HG03095 (cell line): ENCODE results near the gene FLRT2.

ENCODE experiments used
- ATAC-seq: cut with Tn5 transposase; IDR thresholded peaks from one replicate; pipeline ENCODE4 v1.9.1; 2021; ENCODE audit warnings: moderate library complexity; ENCODE audit not compliant: unreplicated experiment

The FLRT2 gene

DNA sequence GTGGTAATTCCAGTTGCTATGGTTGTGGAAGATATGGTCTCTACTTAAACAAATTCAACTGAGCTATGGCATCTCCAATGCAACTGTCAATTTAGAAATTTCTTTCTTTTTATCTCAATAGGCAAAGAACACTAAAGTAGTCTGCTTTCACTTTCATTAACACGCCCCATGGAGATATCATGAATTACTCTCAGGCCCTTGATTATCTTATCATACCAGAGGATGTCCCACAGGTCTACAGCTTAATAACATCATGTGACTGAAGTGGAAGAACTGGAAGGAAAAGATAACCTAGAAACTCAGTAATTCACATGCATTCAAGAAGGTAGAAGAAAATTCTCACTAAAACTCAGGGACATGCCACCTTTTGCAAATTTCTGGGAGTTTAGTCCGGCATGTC is 114.3 kb downstream of the FLRT2 start:
- ATAC-seq: no peak

DNA sequence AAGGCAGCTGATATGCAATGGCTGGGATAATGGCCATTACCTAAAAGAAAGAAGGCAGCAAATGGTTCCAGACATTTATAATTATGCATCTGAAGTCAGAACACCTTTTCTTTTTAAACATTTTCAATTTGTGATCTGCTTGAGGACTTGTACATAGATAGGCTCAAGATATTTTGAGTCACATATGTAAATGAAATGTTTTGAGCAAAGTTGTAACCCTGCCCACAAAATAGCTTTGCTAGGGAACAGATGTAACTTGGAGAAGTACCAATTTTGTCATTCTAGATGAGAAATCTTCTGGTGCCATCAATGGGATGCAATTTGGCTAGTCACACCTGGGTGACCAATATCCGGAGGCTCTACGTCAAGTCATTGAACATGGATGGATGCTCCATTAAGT is 123.1 kb downstream of the FLRT2 start:
- no peak for ATAC-seq

DNA sequence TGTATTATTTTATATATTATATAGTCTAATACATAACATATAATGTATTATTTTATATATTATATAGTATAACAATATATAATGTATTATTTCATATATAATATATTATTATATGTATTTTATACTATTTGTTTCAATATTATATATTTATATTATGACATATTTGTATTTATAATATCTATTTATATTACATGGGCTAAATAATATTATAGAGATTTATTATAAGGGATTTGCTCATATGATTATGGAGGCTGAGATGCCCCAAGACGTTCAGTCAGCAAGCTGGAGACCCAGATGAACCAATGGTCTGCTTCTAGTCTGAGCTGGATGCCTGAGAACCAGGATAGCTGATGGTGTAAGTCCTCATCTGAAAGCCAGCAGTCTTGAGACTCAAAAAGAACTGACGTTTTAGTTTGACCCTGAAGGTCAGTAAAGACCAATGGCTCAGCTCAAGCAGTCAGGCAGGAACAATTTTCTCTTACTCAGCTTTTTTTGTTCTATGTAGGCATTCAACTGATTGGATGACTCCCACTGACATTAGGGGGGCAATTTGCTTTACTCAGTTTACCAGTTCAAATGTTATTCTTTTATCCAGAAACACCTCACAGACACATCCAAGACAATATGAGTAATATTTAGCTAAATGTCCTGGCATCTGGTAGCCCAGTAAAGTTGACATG is 130.4 kb downstream of the FLRT2 start:
- ATAC-seq: no peak

DNA sequence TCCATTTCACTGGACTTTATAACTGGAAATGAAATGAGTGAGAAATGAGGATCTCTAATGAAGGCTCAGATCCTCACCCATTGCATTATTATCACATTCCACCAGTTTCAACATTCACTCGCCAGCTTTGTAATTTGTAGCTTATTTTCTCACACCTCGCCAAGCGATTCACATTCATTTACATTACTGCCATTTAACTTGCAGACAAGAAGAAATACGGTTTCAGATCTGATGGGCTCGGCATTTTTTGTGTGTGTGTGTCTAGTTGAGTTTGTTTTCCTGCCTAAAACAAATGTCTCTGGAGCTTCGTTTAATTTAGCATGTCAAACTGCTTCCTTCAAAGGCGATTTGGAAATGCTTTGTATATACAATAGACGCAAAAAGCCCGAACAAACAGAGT is 132.2 kb downstream of the FLRT2 start:
- no peak for ATAC-seq

GRCh38 chr14:85663256-85663655 is 133.3 kb downstream of the FLRT2 start:
- no peak for ATAC-seq

DNA sequence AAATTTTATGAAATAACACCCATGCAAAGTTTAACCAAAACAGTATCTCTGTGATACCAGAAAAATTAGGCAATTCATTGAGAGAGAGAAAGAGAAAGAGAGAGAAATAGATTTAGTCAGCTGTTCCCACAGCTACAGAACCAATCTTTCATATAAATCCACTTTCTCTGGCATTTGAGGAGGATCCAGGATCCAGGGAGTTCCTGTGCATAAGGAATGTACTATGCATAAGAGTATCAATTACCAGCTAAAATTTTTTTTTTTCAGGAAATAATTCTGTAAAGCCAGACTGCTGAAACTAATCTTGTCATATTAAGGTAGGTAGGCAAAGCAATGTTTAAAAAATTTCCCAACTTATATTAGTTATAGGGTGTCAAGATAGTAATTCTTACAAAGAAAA is 133.7 kb downstream of the FLRT2 start:
- no peak for ATAC-seq

DNA sequence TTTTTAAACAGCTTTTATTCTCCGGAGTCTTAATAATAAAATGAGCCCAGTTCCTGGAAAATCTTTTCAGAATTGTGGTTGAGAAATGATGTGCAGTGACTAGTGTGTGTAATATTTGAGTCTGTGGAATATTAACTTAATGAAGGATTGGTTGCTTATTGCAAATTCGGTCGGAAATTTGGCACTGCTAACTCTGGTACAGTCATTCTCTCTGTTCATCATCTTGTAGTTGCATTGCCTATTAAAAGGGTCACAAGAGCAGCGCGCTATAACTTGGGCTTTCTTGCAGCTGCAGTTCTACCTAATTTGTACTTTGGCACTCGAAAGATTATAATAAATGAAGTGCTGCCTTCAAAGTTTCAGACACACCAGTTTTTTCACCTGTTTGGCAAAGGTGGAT is 146.0 kb downstream of the FLRT2 start:
- ATAC-seq: no peak

DNA sequence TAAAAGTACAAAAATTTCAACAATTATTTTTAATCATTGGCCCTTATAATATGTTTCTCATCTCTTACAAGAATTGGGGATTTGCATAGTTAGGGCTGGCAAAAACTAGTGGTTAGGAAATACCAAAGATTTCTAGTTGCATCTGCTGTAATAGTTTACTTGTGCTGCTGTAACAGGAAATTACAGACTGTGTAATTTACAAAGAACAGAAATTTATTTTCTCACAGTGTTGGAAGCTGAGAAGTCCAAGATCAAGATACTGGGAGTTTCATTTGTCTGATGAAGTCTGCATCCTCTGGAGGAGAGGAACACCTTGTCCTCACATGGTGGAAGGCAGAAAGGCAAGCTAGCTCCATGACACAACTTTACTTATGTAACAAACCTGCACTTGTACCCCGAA is 157.0 kb downstream of the FLRT2 start:
- ATAC-seq: no peak

DNA sequence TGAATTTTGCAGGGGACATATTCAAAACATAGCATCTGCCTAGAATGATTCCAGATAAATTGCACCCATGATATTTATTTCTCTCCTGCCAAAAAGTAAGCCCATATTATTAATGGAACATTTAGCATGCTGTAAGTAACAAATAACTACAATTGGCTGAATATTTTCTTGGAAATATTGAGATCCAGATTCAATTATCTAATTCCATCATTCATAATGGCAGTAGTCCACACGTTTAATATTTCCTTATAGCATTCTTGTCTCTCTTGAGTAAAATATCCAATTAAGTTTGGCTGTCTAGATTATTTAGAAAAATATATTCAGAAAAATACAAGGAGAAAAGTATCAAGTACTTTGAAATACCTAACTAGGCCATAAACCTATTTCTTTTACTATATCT is 157.5 kb downstream of the FLRT2 start:
- no peak for ATAC-seq

- no peak for ATAC-seq
Observed at GRCh38 chr14:85688006-85688405, 158.1 kb downstream of the FLRT2 start.

DNA sequence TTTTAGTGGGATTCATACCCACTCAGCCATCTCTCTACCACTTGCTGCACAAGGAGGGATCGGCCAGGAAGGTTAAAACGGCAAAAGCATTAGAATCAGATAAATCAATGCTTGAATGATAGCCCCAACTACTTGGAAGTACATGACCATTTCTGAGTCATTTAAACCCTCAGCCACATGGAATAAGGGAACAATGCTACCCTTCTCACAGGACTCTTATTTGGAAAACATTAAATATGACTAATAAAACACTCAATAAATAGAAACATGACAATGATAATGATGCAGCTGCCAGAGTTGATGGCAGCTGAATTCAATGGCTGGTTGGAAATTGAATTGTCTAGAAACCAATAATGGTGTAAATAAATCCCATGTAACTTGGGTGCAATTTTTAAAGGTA is 165.4 kb downstream of the FLRT2 start:
- no peak for ATAC-seq

- no peak for ATAC-seq
Observed at GRCh38 chr14:85701116-85701515, 171.2 kb downstream of the FLRT2 start.

GRCh38 chr14:85701763-85702162 is 171.8 kb downstream of the FLRT2 start:
- ATAC-seq: no peak

GRCh38 chr14:85702191-85702590 is 172.2 kb downstream of the FLRT2 start:
- ATAC-seq: no peak

- no peak for ATAC-seq
Observed at GRCh38 chr14:85702997-85703396, 173.1 kb downstream of the FLRT2 start.
